ENCODE results near the gene MSRB3.
A peak's percentile ranks its signal among the peaks of the same experiment; 100 is the strongest.
"Not testable (repeated sequence)": the region's sequence is repeated elsewhere in the genome, so short reads cannot be mapped to it uniquely, and the experiment has no call there.

The MSRB3 gene

DNA sequence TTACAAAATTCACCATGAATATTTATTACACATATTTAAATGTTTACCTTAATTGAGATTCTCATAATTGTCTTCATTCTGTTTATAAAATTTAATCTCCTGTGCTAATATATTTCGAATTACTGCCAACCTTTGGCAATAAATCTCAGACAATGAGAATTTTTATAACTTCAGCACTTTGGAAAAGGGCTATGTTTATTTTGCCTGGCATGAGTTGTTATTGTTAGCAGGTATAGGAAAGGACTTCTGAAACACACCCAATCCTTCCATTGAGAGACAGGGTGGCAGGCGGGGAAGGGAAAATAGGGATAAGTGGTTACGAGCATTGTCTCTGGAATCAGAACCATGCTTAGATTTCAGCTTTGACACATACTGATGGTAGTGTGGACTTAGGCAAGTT, 12.1 kb upstream of the MSRB3 start:
- no peak overlapping the region for H3K27ac ChIP-seq (ENCODE audit: low read depth, low read length)
- no peaks in the 10 kb centered on the region for H3K36me3 ChIP-seq (ENCODE audit: insufficient read depth, low read length)
- H2AFZ ChIP-seq (ENCODE audit: low read length, unreplicated experiment): no peak overlapping the region
- H3K27me3 ChIP-seq (ENCODE audit: insufficient read depth, low read length): no peaks in the 10 kb centered on the region
- H3K4me1 ChIP-seq (ENCODE audit: control insufficient read depth, insufficient read depth, low read length, unreplicated experiment): peaks cover 13% of the 10 kb centered on the region
- no peaks in the 10 kb centered on the region for H3K79me2 ChIP-seq (ENCODE audit: control insufficient read depth, insufficient read depth, low read length, unreplicated experiment)
- no peak overlapping the region for H3K4me3 ChIP-seq (ENCODE audit: low read depth, low read length)

DNA sequence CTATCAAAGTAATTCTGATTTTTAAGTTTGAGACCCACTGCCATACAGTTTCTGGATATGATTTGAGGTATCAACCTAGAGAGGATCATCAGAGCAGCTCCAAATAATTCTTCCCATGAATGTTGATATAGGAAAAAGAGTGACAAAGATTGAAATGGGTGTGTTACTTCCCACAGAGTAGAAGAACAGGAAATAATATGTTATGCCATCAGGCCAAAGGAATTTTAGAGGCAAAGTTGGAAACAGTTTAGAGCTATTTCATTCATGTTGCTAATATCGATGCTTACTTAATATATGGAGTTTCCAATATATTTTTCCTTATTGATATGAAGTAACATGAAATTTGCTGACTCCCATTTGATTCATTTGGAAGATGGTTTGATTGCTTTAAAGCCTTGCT, 8.9 kb upstream of the MSRB3 start:
- H3K79me2 ChIP-seq (ENCODE audit: control insufficient read depth, insufficient read depth, low read length, unreplicated experiment): no peaks in the 10 kb centered on the region
- H3K4me3 ChIP-seq (ENCODE audit: low read depth, low read length): no peak overlapping the region
- no peaks in the 10 kb centered on the region for H3K27me3 ChIP-seq (ENCODE audit: insufficient read depth, low read length)
- no peak overlapping the region for H3K27ac ChIP-seq (ENCODE audit: low read depth, low read length)
- peaks cover 13% of the 10 kb centered on the region for H3K4me1 ChIP-seq (ENCODE audit: control insufficient read depth, insufficient read depth, low read length, unreplicated experiment)
- no peaks in the 10 kb centered on the region for H3K36me3 ChIP-seq (ENCODE audit: insufficient read depth, low read length)
- no peak overlapping the region for H2AFZ ChIP-seq (ENCODE audit: low read length, unreplicated experiment)

DNA sequence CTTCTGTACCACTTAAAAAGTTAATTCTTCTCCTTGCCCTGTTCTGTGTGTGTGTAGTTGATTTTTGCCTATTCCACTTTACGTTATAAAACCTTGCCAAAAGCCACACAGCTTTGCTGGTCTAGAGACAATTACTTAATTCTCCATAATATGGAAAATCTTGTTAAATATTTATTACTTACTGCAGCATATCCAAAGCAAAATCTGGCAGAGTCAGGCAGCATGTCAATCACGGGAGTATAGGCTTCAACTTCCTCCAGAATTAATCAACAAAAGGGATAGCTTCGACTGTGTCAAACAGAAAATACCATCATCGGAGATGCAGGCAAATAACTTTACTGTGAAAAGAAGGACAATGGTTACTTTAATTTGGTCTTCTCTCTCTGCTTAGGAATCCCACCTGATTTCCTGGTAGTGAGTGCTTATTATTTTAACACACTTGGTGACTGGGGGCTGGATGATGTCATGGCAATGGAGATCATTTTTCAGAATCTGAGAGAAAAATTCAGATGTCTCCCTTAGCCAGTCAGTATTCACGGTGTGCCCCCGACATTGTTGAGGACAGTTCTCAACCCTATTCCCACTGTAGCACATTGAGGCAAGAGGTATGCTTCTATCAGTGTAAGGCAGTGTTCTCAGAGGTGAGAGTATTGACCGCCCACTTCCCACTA, 3.7 kb upstream of the MSRB3 start:
- Histone ChIP-seq H2AFZ (ENCODE audit: low read length, unreplicated experiment) (no peak overlapping the region), H3K79me2 (ENCODE audit: control insufficient read depth, insufficient read depth, low read length, unreplicated experiment) (peaks cover 7% of the 10 kb centered on the region), H3K27me3 (ENCODE audit: insufficient read depth, low read length) (no peaks in the 10 kb centered on the region), H3K4me1 (ENCODE audit: control insufficient read depth, insufficient read depth, low read length, unreplicated experiment) (peaks cover 7% of the 10 kb centered on the region), H3K4me3 (ENCODE audit: low read depth, low read length) (no peak overlapping the region), H3K36me3 (ENCODE audit: insufficient read depth, low read length) (no peaks in the 10 kb centered on the region), H3K27ac (ENCODE audit: low read depth, low read length) (no peak overlapping the region)

DNA sequence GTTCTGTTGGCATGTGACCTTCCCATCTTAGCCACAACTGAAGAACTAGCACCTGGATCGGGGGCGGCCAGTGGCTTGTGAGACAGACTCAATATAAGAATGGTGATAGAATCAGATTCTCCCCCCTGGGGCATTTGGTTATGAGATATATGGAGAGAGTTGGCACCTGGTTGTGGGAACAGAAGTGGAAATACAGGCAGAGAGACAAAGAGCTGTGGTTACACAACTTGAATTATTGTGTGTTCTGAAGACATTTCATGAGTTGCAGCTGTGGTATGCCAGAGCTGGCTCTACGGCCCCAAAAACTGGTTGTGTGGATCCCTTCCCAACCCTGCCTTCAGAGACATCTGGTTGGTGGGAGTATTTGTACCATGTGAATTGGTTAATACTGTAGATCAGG, 2.9 kb upstream of the MSRB3 start:
- H2AFZ ChIP-seq (ENCODE audit: low read length, unreplicated experiment): no peak overlapping the region
- peaks cover 16% of the 10 kb centered on the region for H3K79me2 ChIP-seq (ENCODE audit: control insufficient read depth, insufficient read depth, low read length, unreplicated experiment)
- H3K4me3 ChIP-seq (ENCODE audit: low read depth, low read length): no peak overlapping the region
- no peaks in the 10 kb centered on the region for H3K36me3 ChIP-seq (ENCODE audit: insufficient read depth, low read length)
- H3K27ac ChIP-seq (ENCODE audit: low read depth, low read length): no peak overlapping the region
- no peaks in the 10 kb centered on the region for H3K4me1 ChIP-seq (ENCODE audit: control insufficient read depth, insufficient read depth, low read length, unreplicated experiment)
- H3K27me3 ChIP-seq (ENCODE audit: insufficient read depth, low read length): no peaks in the 10 kb centered on the region

DNA sequence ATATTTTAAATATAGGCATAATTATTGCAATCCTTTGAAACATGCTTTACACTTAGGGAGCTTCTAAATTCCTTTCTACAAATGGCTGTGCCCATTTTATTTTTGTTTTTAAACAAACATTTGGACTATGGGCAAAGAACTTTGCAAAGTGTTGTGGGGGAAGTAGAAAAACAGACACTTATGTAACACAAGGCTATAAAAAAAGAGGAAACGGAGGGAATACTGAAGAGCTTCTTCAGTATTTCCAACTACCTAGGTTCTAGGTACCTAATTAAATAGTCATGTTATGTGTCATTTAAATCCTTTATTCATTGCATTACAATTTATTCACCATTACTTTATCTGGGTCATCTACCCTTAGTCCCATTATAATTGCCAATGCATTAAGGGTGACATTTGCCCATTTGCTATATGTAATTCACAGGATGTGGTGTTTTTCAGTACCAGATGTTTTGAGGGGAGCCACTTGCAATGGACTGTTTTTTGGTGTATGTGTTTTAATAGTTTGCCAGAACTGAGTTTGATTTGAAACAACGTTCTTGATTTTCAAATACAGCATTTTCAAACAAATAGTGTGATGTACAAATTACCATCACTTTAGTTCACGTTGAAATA, 1.5 kb upstream of the MSRB3 start:
- H3K79me2 ChIP-seq (ENCODE audit: control insufficient read depth, insufficient read depth, low read length, unreplicated experiment): peaks cover 29% of the 10 kb centered on the region
- peaks cover 13% of the 10 kb centered on the region for H3K4me1 ChIP-seq (ENCODE audit: control insufficient read depth, insufficient read depth, low read length, unreplicated experiment)
- H2AFZ ChIP-seq (ENCODE audit: low read length, unreplicated experiment): no peak overlapping the region
- H3K27ac ChIP-seq (ENCODE audit: low read depth, low read length): no peak overlapping the region
- no peaks in the 10 kb centered on the region for H3K36me3 ChIP-seq (ENCODE audit: insufficient read depth, low read length)
- no peak overlapping the region for H3K4me3 ChIP-seq (ENCODE audit: low read depth, low read length)
- H3K27me3 ChIP-seq (ENCODE audit: insufficient read depth, low read length): no peaks in the 10 kb centered on the region

DNA sequence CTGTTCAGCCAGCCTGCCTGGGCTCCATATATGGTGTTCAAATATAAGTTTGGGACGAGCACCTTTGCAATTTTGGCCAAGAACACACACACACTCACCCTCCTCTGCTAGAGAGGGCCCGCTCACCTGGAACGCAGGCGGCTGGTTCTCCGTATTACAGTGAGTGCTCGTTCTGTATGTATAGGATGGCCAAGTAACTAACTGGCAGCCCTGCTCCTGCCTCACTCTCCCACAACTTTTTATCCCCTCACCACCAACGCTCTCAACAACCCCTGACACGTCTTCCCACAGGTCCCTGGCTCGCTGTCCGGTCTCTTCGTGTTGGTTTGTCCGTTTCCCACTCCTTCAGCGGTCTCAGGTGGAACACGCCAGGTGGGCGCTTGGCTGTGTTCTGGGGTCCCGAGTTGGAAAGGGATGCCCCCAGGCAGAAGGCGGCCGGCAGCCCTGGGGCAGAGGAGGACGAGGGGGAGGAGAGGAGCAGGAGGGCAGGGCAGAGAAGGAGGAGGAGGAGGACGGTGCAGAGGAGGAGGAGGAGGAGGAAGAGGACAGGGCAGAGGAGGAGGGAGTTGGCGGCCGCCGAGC, 398 bp upstream of the MSRB3 start:
- Histone ChIP-seq H3K4me3 (ENCODE audit: low read depth, low read length) (peak overlapping the region; percentile 97), H3K36me3 (ENCODE audit: insufficient read depth, low read length) (no peaks in the 10 kb centered on the region), H2AFZ (ENCODE audit: low read length, unreplicated experiment) (peak overlapping the region; percentile 67), H3K79me2 (ENCODE audit: control insufficient read depth, insufficient read depth, low read length, unreplicated experiment) (peaks cover 40% of the 10 kb centered on the region), H3K4me1 (ENCODE audit: control insufficient read depth, insufficient read depth, low read length, unreplicated experiment) (peaks cover 18% of the 10 kb centered on the region), H3K27ac (ENCODE audit: low read depth, low read length) (no peak overlapping the region), H3K27me3 (ENCODE audit: insufficient read depth, low read length) (no peaks in the 10 kb centered on the region)

DNA sequence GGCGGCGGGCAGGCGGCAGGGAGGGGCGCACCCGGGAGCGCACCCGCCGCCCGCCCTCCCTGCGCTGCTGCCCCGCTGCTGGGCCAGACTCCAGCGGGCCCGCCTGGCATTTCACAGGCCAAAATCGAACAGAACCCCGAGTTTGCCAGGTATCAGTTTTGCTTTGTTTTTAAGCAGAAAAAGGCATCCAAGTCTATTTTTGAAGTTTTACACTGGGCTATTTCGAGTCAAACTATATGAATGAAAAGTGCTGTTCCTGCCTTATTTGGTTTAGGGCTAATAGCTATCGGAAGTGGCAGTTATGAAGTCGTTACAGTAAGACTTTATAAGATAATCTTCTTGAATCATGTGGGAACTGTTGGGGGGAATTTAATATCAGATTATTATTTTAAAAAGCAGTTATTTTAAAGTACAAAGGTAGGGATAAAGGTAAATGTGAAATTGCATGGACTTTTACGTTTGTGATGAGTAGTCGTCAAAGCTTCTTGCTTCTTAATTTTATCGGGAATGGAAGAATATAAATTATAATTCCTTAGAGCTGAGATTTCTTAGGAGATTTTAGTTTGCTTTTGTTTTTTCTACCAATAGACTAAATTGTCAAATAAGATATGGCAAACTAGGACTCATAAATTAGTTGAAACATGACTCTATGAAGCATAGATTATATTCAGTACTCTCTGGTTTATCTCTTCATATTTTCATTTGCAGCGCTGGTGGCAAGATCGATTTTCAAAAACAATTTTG, 1.1 kb downstream of the MSRB3 start:
- peaks cover 53% of the 10 kb centered on the region for H3K79me2 ChIP-seq (ENCODE audit: control insufficient read depth, insufficient read depth, low read length, unreplicated experiment)
- H2AFZ ChIP-seq (ENCODE audit: low read length, unreplicated experiment): peak overlapping the region; percentile 96
- peaks cover 18% of the 10 kb centered on the region for H3K4me1 ChIP-seq (ENCODE audit: control insufficient read depth, insufficient read depth, low read length, unreplicated experiment)
- no peaks in the 10 kb centered on the region for H3K27me3 ChIP-seq (ENCODE audit: insufficient read depth, low read length)
- H3K27ac ChIP-seq (ENCODE audit: low read depth, low read length): peak overlapping the region; percentile 54
- no peaks in the 10 kb centered on the region for H3K36me3 ChIP-seq (ENCODE audit: insufficient read depth, low read length)
- peak overlapping the region; percentile 97 for H3K4me3 ChIP-seq (ENCODE audit: low read depth, low read length)

DNA sequence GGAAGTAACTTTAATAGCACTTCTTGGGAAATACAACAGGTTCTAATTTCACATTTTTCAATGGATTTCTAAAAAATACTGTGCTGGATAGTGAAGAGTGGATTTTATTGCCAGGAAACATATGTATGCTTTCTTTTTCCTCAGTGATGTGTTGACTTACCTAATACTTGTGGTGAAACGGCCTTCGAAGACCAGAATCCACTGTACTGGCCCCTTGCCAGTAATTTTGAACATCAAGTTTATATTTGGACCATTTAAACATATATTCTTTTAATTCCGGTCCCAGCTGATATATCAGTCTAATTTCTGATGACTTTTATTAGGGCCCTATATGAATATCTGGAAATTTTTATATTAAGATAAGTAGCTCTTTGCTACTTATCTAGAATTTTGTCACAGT, 1.8 kb downstream of the MSRB3 start:
- H3K27me3 ChIP-seq (ENCODE audit: insufficient read depth, low read length): no peaks in the 10 kb centered on the region
- H3K4me3 ChIP-seq (ENCODE audit: low read depth, low read length): peak overlapping the region; percentile 97
- no peak overlapping the region for H2AFZ ChIP-seq (ENCODE audit: low read length, unreplicated experiment)
- no peaks in the 10 kb centered on the region for H3K36me3 ChIP-seq (ENCODE audit: insufficient read depth, low read length)
- peaks cover 60% of the 10 kb centered on the region for H3K79me2 ChIP-seq (ENCODE audit: control insufficient read depth, insufficient read depth, low read length, unreplicated experiment)
- H3K27ac ChIP-seq (ENCODE audit: low read depth, low read length): no peak overlapping the region; the same call in 1 of the 2 replicates
- peaks cover 18% of the 10 kb centered on the region for H3K4me1 ChIP-seq (ENCODE audit: control insufficient read depth, insufficient read depth, low read length, unreplicated experiment)

DNA sequence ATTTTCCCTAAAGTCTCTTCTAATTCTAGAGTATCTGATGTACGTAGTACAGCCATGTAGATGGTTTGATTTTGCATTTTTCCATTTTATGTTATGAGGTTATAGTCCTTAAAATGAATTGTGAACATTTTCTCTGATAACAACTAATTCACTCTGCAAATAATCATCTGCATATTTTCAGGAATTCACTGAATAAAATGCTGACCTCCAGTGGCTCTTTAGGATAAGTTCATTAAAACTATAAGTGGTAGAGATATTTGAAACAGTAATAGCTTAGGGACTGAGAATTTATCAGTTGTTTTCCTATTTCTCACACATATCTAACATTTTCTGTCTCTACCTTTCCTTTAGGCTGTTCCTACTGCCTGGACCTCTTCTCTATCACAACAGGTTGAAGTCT, 4.4 kb downstream of the MSRB3 start:
- H3K27ac ChIP-seq (ENCODE audit: low read depth, low read length): no peak overlapping the region

DNA sequence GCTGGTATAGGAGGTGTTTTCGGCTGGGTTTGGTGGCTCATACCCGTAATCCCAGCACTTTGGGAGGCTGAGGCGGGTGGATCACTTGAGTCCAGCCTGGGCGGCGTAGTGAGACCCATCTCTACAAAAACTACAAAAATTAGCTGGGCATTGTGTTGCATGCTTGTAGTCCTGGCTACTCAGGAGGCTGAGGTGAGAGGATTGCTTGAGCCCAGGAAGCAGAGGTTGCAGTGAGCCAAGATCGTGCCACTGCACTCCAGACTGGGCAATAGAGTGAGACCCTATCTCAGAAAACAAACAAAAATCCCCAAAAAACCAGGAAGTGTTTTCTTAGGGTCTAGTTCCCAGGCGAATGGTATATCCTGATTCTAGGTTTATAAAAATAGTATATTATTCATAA, 7.0 kb downstream of the MSRB3 start:
- not testable (repeated sequence) for H3K36me3 ChIP-seq (ENCODE audit: insufficient read depth, low read length)
- peaks cover 18% of the 10 kb centered on the region for H3K4me1 ChIP-seq (ENCODE audit: control insufficient read depth, insufficient read depth, low read length, unreplicated experiment)

More for the DNA sequence above, 4.4 kb downstream of the MSRB3 start:
- H3K27me3 ChIP-seq (ENCODE audit: insufficient read depth, low read length): no peaks in the 10 kb centered on the region
- peaks cover 75% of the 10 kb centered on the region for H3K79me2 ChIP-seq (ENCODE audit: control insufficient read depth, insufficient read depth, low read length, unreplicated experiment)
- H2AFZ ChIP-seq (ENCODE audit: low read length, unreplicated experiment): no peak overlapping the region
- no peak overlapping the region for H3K4me3 ChIP-seq (ENCODE audit: low read depth, low read length)
- peaks cover 18% of the 10 kb centered on the region for H3K4me1 ChIP-seq (ENCODE audit: control insufficient read depth, insufficient read depth, low read length, unreplicated experiment)
- no peaks in the 10 kb centered on the region for H3K36me3 ChIP-seq (ENCODE audit: insufficient read depth, low read length)

More for the DNA sequence above, 7.0 kb downstream of the MSRB3 start:
- peaks cover 74% of the 10 kb centered on the region for H3K79me2 ChIP-seq (ENCODE audit: control insufficient read depth, insufficient read depth, low read length, unreplicated experiment)
- not testable (repeated sequence) for H3K27ac ChIP-seq (ENCODE audit: low read depth, low read length); H3K27me3 ChIP-seq (ENCODE audit: insufficient read depth, low read length); H3K4me3 ChIP-seq (ENCODE audit: low read depth, low read length); H2AFZ ChIP-seq (ENCODE audit: low read length, unreplicated experiment)
